ENCODE data around the gene ADGRF4. TPM values are rescaled to one million over a fixed set of nuclear protein-coding genes. Genes with fewer than 3 reads are reported as not detected.

The ADGRF4 gene
- total RNA-seq, 1 experiment from 2014 or later: 0.10 TPM

GRCh38 chr6:47670851-47671250 lies 27.5 kb upstream of the ADGRF4 start:
- no peaks in the 10 kb centered on the region; the same call in 1 of the 2 replicates for H3K27me3 ChIP-seq (ENCODE audit: control insufficient read depth, insufficient read depth, low read length)
- no peak for TF ChIP-seq POLR2AphosphoS5 (IDR thresholded peaks at IDR 0.05; ENCODE audit: low read depth, low read length)
- TF ChIP-seq TCF7L2 (IDR thresholded peaks at IDR 0.05; ENCODE audit: low read depth, low read length): no peak
- TF ChIP-seq CTCF (IDR thresholded peaks at IDR 0.05): no peak
- TF ChIP-seq REST (IDR thresholded peaks at IDR 0.05; ENCODE audit: insufficient read depth in 1 of 2, low read depth in 2 of 2, low read length in 1 of 2): no peak
- TF ChIP-seq SIN3A (IDR thresholded peaks at IDR 0.05; ENCODE audit: borderline replicate concordance, insufficient read depth, low read depth, low read length): no peak
- BruUV-seq (replicated peaks): no TSS peak
- no peak for ATAC-seq
- no peak for DNase-seq (ENCODE audit: low read depth, low spot score)
- CTCF ChIA-PET: no interaction called here
- no peak overlapping the region for H3K4me3 ChIP-seq (ENCODE audit: low read depth in 2 of 2, low read length in 2 of 2)
- intact Hi-C loops (cut with micrococcal nuclease; ENCODE audit: unreplicated experiment) (no loop called here), in situ Hi-C loops (cut with HindIII; ENCODE audit: low pct_unique_long_range_greater_than_20kb, low sequenced_read_pairs) (no loop called here)
- no peaks in the 10 kb centered on the region for H3K36me3 ChIP-seq (ENCODE audit: control insufficient read depth, insufficient read depth, low read length)
- H3K9me3 ChIP-seq (ENCODE audit: control insufficient read depth, insufficient read depth, low read depth, low read length): no peaks in the 10 kb centered on the region
- POLR2A ChIA-PET: no interaction called here
- H3K4me1 ChIP-seq (ENCODE audit: control insufficient read depth, insufficient read depth, low read length): no peaks in the 10 kb centered on the region
- no peak overlapping the region for H3K27ac ChIP-seq (ENCODE audit: low read length)

GRCh38 chr6:47671777-47672176 lies 26.6 kb upstream of the ADGRF4 start:
- TF ChIP-seq CTCF (IDR thresholded peaks at IDR 0.05) (no peak), REST (IDR thresholded peaks at IDR 0.05; ENCODE audit: insufficient read depth in 1 of 2, low read depth in 2 of 2, low read length in 1 of 2) (no peak), TCF7L2 (IDR thresholded peaks at IDR 0.05; ENCODE audit: low read depth, low read length) (no peak), POLR2AphosphoS5 (IDR thresholded peaks at IDR 0.05; ENCODE audit: low read depth, low read length) (no peak), SIN3A (IDR thresholded peaks at IDR 0.05; ENCODE audit: borderline replicate concordance, insufficient read depth, low read depth, low read length) (no peak)
- no peak overlapping the region for H3K27ac ChIP-seq (ENCODE audit: low read length)
- no TSS peak for BruUV-seq (replicated peaks)
- H3K4me1 ChIP-seq (ENCODE audit: control insufficient read depth, insufficient read depth, low read length): no peaks in the 10 kb centered on the region
- intact Hi-C loops (cut with micrococcal nuclease; ENCODE audit: unreplicated experiment) (no loop called here), in situ Hi-C loops (cut with HindIII; ENCODE audit: low pct_unique_long_range_greater_than_20kb, low sequenced_read_pairs) (no loop called here)
- no peaks in the 10 kb centered on the region for H3K36me3 ChIP-seq (ENCODE audit: control insufficient read depth, insufficient read depth, low read length)
- H3K4me3 ChIP-seq (ENCODE audit: low read depth in 2 of 2, low read length in 2 of 2): no peak overlapping the region
- no peaks in the 10 kb centered on the region for H3K9me3 ChIP-seq (ENCODE audit: control insufficient read depth, insufficient read depth, low read depth, low read length)
- no peak for ATAC-seq
- no peak for DNase-seq (ENCODE audit: low read depth, low spot score)
- ChIA-PET POLR2A (no interaction called here), CTCF (no interaction called here)
- H3K27me3 ChIP-seq (ENCODE audit: control insufficient read depth, insufficient read depth, low read length): no peaks in the 10 kb centered on the region; the same call in 1 of the 2 replicates
